ENCODE data around the gene PPP1CB. TPM values are rescaled to one million over a fixed set of nuclear protein-coding genes. Genes with fewer than 3 reads are reported as not detected.

The PPP1CB gene
- total and polyA plus RNA-seq, 12 donors, result 81.8 to 525 (median 418) TPM

- 51 to 71% methylated on average over 4 of the region's 4 CpGs for WGBS, 2 donors
- Histone ChIP-seq H3K27ac (no peak overlapping the region), H3K36me3 (no peaks in the 10 kb centered on the region), H3K9me3 (peaks cover 0 to 10% (median 0%) of the 10 kb centered on the region in 11 donors), H3K4me1 (peaks cover 0 to 23% (median 5%) of the 10 kb centered on the region in 9 donors), H3K27me3 (no peaks in the 10 kb centered on the region), H3K4me3 (no peak overlapping the region)
- DNase-seq (no peak), ATAC-seq (peak in 1 of 8 donors; percentile 51)
- TF ChIP-seq CTCF (IDR thresholded peaks at IDR 0.05), result no peak
- intact Hi-C loops (cut with DNase I), result no loop called here
Measured at GRCh38 chr2:28710545-28710944, 41.1 kb upstream of the PPP1CB start.

DNA sequence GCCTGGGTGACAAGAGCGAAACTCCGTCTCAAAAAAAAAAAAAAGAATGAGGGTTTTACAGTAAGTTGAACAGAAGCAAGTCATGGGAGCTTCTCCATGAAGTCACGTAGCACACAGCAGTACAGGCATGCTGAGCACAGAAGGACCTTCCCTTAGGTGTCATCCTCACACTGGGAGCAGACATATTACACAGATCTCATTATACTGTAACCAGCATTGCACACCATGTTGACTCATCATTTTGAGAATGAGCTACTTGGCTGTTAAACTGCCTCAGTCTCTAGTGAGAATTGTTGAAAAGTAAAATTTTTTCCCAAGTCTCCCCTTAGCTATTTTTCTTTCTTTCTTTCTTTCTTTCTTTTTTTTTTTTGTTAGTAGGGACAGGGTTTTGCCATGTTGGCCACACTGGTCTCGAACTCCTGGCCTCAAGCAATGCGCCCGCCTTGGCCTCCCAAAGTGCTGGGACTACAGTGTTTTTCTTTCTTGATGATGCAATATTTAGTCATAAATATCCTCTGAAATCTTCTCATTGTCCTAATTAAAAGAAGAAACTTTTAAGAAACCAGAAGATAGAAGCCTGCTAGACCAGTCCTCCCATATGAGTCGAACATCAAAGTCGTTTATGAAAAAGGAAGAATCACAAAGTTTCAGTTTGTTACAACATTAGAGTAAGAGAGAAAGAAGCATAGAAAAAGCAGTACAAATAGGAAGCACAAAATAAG lies 37.9 kb upstream of the PPP1CB start:
- Histone ChIP-seq H3K27me3 (no peaks in the 10 kb centered on the region), H3K27ac (peak overlapping the region in 1 of 10 donors; percentile 93), H3K9me3 (no peaks in the 10 kb centered on the region), H3K4me1 (peaks cover 0 to 48% (median 19%) of the 10 kb centered on the region in 9 donors), H3K36me3 (no peaks in the 10 kb centered on the region), H3K4me3 (no peak overlapping the region)
- 94 to 97% methylated on average over 8 of the region's 8 CpGs for WGBS, 2 donors
- DNase-seq (no peak), ATAC-seq (no peak)
- intact Hi-C loops (cut with DNase I), result no loop called here
- TF ChIP-seq CTCF (IDR thresholded peaks at IDR 0.05), result no peak

GRCh38 chr2:28716265-28716865 lies 35.3 kb upstream of the PPP1CB start:
- TF ChIP-seq CTCF (IDR thresholded peaks at IDR 0.05), result no peak
- DNase-seq (peak in 1 of 2 donors; percentile 40), ATAC-seq (peak; percentile 72 to 88 (median 82))
- intact Hi-C loops (cut with DNase I), result no loop called here
- no peak overlapping the region for H3K4me3 ChIP-seq
- peaks cover 0 to 48% (median 19%) of the 10 kb centered on the region in 9 donors for H3K4me1 ChIP-seq
- no peaks in the 10 kb centered on the region for H3K36me3 ChIP-seq
- 37 to 45% methylated on average over 4 of the region's 4 CpGs for WGBS, 2 donors
- H3K27me3 ChIP-seq, result no peaks in the 10 kb centered on the region
- H3K9me3 ChIP-seq, result peaks cover 0 to 4% (median 0%) of the 10 kb centered on the region in 11 donors
- peak overlapping the region in 9 of 10 donors; percentile 30 to 93 (median 70) for H3K27ac ChIP-seq

DNA sequence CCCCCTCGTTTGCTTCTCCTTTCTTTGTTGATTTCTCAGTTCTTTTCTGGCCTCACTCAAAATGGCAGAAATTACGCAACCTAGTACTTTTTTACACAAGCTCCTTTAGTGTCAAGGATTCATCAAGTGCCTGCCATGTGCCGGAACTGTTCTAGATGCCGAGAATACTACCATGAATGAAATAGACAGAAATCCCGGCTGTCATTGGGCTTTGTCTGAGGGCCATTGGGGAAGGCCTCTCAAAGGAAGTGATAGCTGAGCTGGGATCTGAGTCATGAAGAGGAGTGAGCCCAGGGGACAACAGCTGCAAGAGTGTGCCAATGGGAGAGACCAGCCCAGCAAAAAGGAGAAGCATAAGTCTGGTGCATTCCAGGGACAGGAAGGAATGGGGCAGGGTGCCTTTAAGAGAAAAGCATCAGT lies 34.3 kb upstream of the PPP1CB start:
- intact Hi-C loops (cut with DNase I), result no loop called here
- WGBS, 2 donors, result 35 to 55% methylated on average over 5 of the region's 5 CpGs
- Histone ChIP-seq H3K27me3 (no peaks in the 10 kb centered on the region), H3K9me3 (peaks cover 0 to 4% (median 0%) of the 10 kb centered on the region in 11 donors), H3K4me3 (no peak overlapping the region), H3K27ac (peak overlapping the region in 9 of 10 donors; percentile 36 to 93 (median 70)), H3K4me1 (peaks cover 0 to 48% (median 19%) of the 10 kb centered on the region in 9 donors), H3K36me3 (no peaks in the 10 kb centered on the region)
- ATAC-seq (peak; percentile 72 to 94 (median 89)), DNase-seq (peak; percentile 23 to 68)
- TF ChIP-seq CTCF (IDR thresholded peaks at IDR 0.05), result no peak

All from heart right ventricle (tissue), 16 donors.